Measurements from ENCODE around the gene S100A10. TPM values are rescaled to one million over a fixed set of nuclear protein-coding genes. Genes with fewer than 3 reads are reported as not detected.

Gene S100A10
- total RNA-seq, 4 donors from 2014 or later: 74.8 to 153 (median 102) TPM

GRCh38 chr1:151942882-151943281, 50.8 kb downstream of the S100A10 start:
- intact Hi-C loops (cut with DNase I; ENCODE audit: low total_unique reads): no loop called here
- TF ChIP-seq POLR2A (IDR thresholded peaks at IDR 0.05): no peak
- no peak for TF ChIP-seq CTCF (IDR thresholded peaks at IDR 0.05)
- H3K4me3 ChIP-seq (ENCODE audit: low read depth, poor library complexity, severe bottlenecking): no peak overlapping the region
- WGBS, 2 donors: 92 to 97% methylated on average over 1 of the region's 1 CpG
- no peak for DNase-seq (ENCODE audit: low spot score in 2 of 2)

GRCh38 chr1:151940541-151940940, 53.1 kb downstream of the S100A10 start:
- no peak for DNase-seq (ENCODE audit: low spot score in 2 of 2)
- intact Hi-C loops (cut with DNase I; ENCODE audit: low total_unique reads): no loop called here
- TF ChIP-seq POLR2A (IDR thresholded peaks at IDR 0.05): no peak
- TF ChIP-seq CTCF (IDR thresholded peaks at IDR 0.05): no peak
- WGBS, 2 donors: 39 to 64% methylated on average over 1 of the region's 1 CpG
- H3K4me3 ChIP-seq (ENCODE audit: low read depth, poor library complexity, severe bottlenecking): no peak overlapping the region

- DNase-seq (ENCODE audit: low spot score in 2 of 2): no peak
- 67 to 85% methylated on average over 1 of the region's 1 CpG for WGBS, 2 donors
- intact Hi-C loops (cut with DNase I; ENCODE audit: low total_unique reads): no loop called here
Observed at GRCh38 chr1:151939779-151940178, 53.9 kb downstream of the S100A10 start.

GRCh38 chr1:151939141-151939540, 54.5 kb downstream of the S100A10 start:
- 96 to 100% methylated on average over 3 of the region's 3 CpGs for WGBS, 2 donors
- intact Hi-C loops (cut with DNase I; ENCODE audit: low total_unique reads): no loop called here

More at GRCh38 chr1:151939779-151940178, 53.9 kb downstream of the S100A10 start:
- TF ChIP-seq CTCF (IDR thresholded peaks at IDR 0.05) (no peak), POLR2A (IDR thresholded peaks at IDR 0.05) (no peak)
- no peak overlapping the region for H3K4me3 ChIP-seq (ENCODE audit: low read depth, poor library complexity, severe bottlenecking)

GRCh38 chr1:151936653-151937052, 57.0 kb downstream of the S100A10 start:
- no peak for DNase-seq (ENCODE audit: low spot score in 2 of 2)
- no peak for TF ChIP-seq CTCF (IDR thresholded peaks at IDR 0.05)
- no peak for TF ChIP-seq POLR2A (IDR thresholded peaks at IDR 0.05)
- 76% methylated on average over 7 of the region's 7 CpGs for WGBS, 2 donors
- intact Hi-C loops (cut with DNase I; ENCODE audit: low total_unique reads): no loop called here
- H3K4me3 ChIP-seq (ENCODE audit: low read depth, poor library complexity, severe bottlenecking): no peak overlapping the region

More at GRCh38 chr1:151939141-151939540, 54.5 kb downstream of the S100A10 start:
- DNase-seq (ENCODE audit: low spot score in 2 of 2): no peak
- no peak overlapping the region for H3K4me3 ChIP-seq (ENCODE audit: low read depth, poor library complexity, severe bottlenecking)
- TF ChIP-seq CTCF (IDR thresholded peaks at IDR 0.05) (no peak), POLR2A (IDR thresholded peaks at IDR 0.05) (no peak)

GRCh38 chr1:151935894-151936602, 57.6 kb downstream of the S100A10 start:
- no peak overlapping the region for H3K4me3 ChIP-seq (ENCODE audit: low read depth, poor library complexity, severe bottlenecking)
- intact Hi-C loops (cut with DNase I; ENCODE audit: low total_unique reads): no loop called here
- 51 to 60% methylated on average over 2 of the region's 2 CpGs for WGBS, 2 donors
- no peak for DNase-seq (ENCODE audit: low spot score in 2 of 2)
- TF ChIP-seq POLR2A (IDR thresholded peaks at IDR 0.05) (no peak), CTCF (IDR thresholded peaks at IDR 0.05) (no peak)

Data from lower leg skin (tissue), 4 donors.